ENCODE data around the gene VPS16. TPM values are rescaled to one million over a fixed set of nuclear protein-coding genes. Genes with fewer than 3 reads are reported as not detected.

VPS16 gene
- total RNA-seq, 1 donor from 2014 or later = 24.9 TPM

GRCh38 chr20:2833761-2834160 lies 6.8 kb upstream of the VPS16 start:
- no peak overlapping the region for H3K27ac ChIP-seq (ENCODE audit: low read depth, low read length)
- H3K4me1 ChIP-seq (ENCODE audit: insufficient read depth, low read length) = peaks cover 5% of the 10 kb centered on the region
- peaks cover 5% of the 10 kb centered on the region for H3K4me1 Mint-ChIP-seq (ENCODE audit: low read depth, unreplicated experiment)
- peaks cover 2% of the 10 kb centered on the region for H3K36me3 ChIP-seq (ENCODE audit: insufficient read depth, low read length)
- H3K4me2 ChIP-seq (ENCODE audit: low read length) = no peak overlapping the region
- no peaks in the 10 kb centered on the region for H4K20me1 ChIP-seq (ENCODE audit: insufficient read depth, low read length)
- no peak overlapping the region for H3K27ac Mint-ChIP-seq (ENCODE audit: unreplicated experiment)
- no peak for FAIRE-seq
- H3K4me3 Mint-ChIP-seq (ENCODE audit: unreplicated experiment) = no peak overlapping the region
- no peaks in the 10 kb centered on the region for H3K9me3 Mint-ChIP-seq (ENCODE audit: unreplicated experiment)
- no peaks in the 10 kb centered on the region for H3K79me2 ChIP-seq (ENCODE audit: insufficient read depth, low read length)
- H3K36me3 Mint-ChIP-seq (ENCODE audit: low read depth, unreplicated experiment) = peaks cover 35% of the 10 kb centered on the region
- no peak overlapping the region for H3K9ac ChIP-seq (ENCODE audit: low read length)
- no peak overlapping the region for H2AFZ ChIP-seq (ENCODE audit: low read depth, low read length)
- no peak for TF ChIP-seq EZH2 (IDR thresholded peaks at IDR 0.05; ENCODE audit: insufficient read depth, low read length)
- no peak for TF ChIP-seq CTCF (IDR thresholded peaks at IDR 0.05; ENCODE audit: insufficient read depth, low read depth, low read length)
- DNase-seq (ENCODE audit: low read depth) = no peak
- no peaks in the 10 kb centered on the region for H3K9me3 ChIP-seq (ENCODE audit: insufficient read depth, low read depth, low read length)
- peaks cover 2% of the 10 kb centered on the region for H3K27me3 ChIP-seq (ENCODE audit: insufficient read depth, low read length)
- H3K27me3 Mint-ChIP-seq (ENCODE audit: low read depth, unreplicated experiment) = no peaks in the 10 kb centered on the region
- H3K4me3 ChIP-seq (ENCODE audit: insufficient read depth, low read depth, low read length) = no peak overlapping the region

- Mint-ChIP-seq H3K27me3 (ENCODE audit: low read depth, unreplicated experiment) (no peaks in the 10 kb centered on the region), H3K9me3 (ENCODE audit: unreplicated experiment) (no peaks in the 10 kb centered on the region), H3K4me3 (ENCODE audit: unreplicated experiment) (no peak overlapping the region), H3K27ac (ENCODE audit: unreplicated experiment) (no peak overlapping the region), H3K4me1 (ENCODE audit: low read depth, unreplicated experiment) (peaks cover 9% of the 10 kb centered on the region), H3K36me3 (ENCODE audit: low read depth, unreplicated experiment) (peaks cover 35% of the 10 kb centered on the region)
- FAIRE-seq (no peak), DNase-seq (ENCODE audit: low read depth) (no peak)
- H3K9ac ChIP-seq (ENCODE audit: low read length) = no peak overlapping the region
- no peak overlapping the region for H3K4me2 ChIP-seq (ENCODE audit: low read length)
- H3K79me2 ChIP-seq (ENCODE audit: insufficient read depth, low read length) = peaks cover 2% of the 10 kb centered on the region
- no peaks in the 10 kb centered on the region for H4K20me1 ChIP-seq (ENCODE audit: insufficient read depth, low read length)
- H3K4me3 ChIP-seq (ENCODE audit: insufficient read depth, low read depth, low read length) = no peak overlapping the region
- H3K27me3 ChIP-seq (ENCODE audit: insufficient read depth, low read length) = peaks cover 2% of the 10 kb centered on the region
- H3K36me3 ChIP-seq (ENCODE audit: insufficient read depth, low read length) = peaks cover 2% of the 10 kb centered on the region
- TF ChIP-seq EZH2 (IDR thresholded peaks at IDR 0.05; ENCODE audit: insufficient read depth, low read length) (no peak), CTCF (IDR thresholded peaks at IDR 0.05; ENCODE audit: insufficient read depth, low read depth, low read length) (no peak)
- H3K9me3 ChIP-seq (ENCODE audit: insufficient read depth, low read depth, low read length) = no peaks in the 10 kb centered on the region
- H3K4me1 ChIP-seq (ENCODE audit: insufficient read depth, low read length) = peaks cover 6% of the 10 kb centered on the region
- H3K27ac ChIP-seq (ENCODE audit: low read depth, low read length) = no peak overlapping the region
- no peak overlapping the region for H2AFZ ChIP-seq (ENCODE audit: low read depth, low read length)
Measured at GRCh38 chr20:2834401-2835110, 6.0 kb upstream of the VPS16 start.

DNA sequence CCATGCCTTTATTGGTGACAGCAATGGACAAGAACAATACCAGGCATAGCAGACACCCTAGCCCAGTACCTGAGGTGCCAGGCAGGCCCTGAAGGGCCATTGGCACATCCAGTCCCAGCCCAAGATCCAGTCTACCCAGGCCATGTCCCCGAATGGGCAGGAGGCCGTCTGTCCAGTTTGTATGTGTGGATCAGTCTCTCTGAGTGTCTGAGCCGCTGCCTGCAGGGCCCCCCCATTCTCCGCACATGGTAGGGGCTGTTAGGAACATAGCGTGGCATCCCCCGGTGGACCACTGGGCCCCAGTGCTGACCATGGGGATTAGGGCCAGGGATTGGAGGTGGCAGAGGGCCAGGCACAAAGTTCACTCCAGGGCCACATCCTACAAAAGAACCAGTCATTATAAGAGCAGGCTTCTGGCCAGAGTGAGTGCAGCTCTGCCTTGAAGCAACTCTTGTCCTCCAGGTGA lies 5.2 kb upstream of the VPS16 start:
- no peak for FAIRE-seq
- no peak overlapping the region for H3K27ac ChIP-seq (ENCODE audit: low read depth, low read length)
- H3K9me3 ChIP-seq (ENCODE audit: insufficient read depth, low read depth, low read length) = no peaks in the 10 kb centered on the region
- H4K20me1 ChIP-seq (ENCODE audit: insufficient read depth, low read length) = no peaks in the 10 kb centered on the region
- no peak overlapping the region for H3K4me2 ChIP-seq (ENCODE audit: low read length)
- H3K4me1 ChIP-seq (ENCODE audit: insufficient read depth, low read length) = peaks cover 14% of the 10 kb centered on the region
- Mint-ChIP-seq H3K4me1 (ENCODE audit: low read depth, unreplicated experiment) (peaks cover 9% of the 10 kb centered on the region), H3K36me3 (ENCODE audit: low read depth, unreplicated experiment) (peaks cover 35% of the 10 kb centered on the region), H3K4me3 (ENCODE audit: unreplicated experiment) (no peak overlapping the region), H3K27me3 (ENCODE audit: low read depth, unreplicated experiment) (no peaks in the 10 kb centered on the region), H3K9me3 (ENCODE audit: unreplicated experiment) (no peaks in the 10 kb centered on the region), H3K27ac (ENCODE audit: unreplicated experiment) (no peak overlapping the region)
- H2AFZ ChIP-seq (ENCODE audit: low read depth, low read length) = no peak overlapping the region
- DNase-seq (ENCODE audit: low read depth) = no peak
- no peak overlapping the region for H3K9ac ChIP-seq (ENCODE audit: low read length)
- peaks cover 8% of the 10 kb centered on the region for H3K79me2 ChIP-seq (ENCODE audit: insufficient read depth, low read length)
- TF ChIP-seq CTCF (IDR thresholded peaks at IDR 0.05; ENCODE audit: insufficient read depth, low read depth, low read length) (no peak), EZH2 (IDR thresholded peaks at IDR 0.05; ENCODE audit: insufficient read depth, low read length) (no peak)
- H3K27me3 ChIP-seq (ENCODE audit: insufficient read depth, low read length) = no peaks in the 10 kb centered on the region
- H3K4me3 ChIP-seq (ENCODE audit: insufficient read depth, low read depth, low read length) = no peak overlapping the region
- peaks cover 2% of the 10 kb centered on the region for H3K36me3 ChIP-seq (ENCODE audit: insufficient read depth, low read length)

Data from astrocyte (in vitro differentiated cells and primary cell).